Measurements from ENCODE around the gene VKORC1.

Gene VKORC1

GRCh38 chr16:31061126-31061812 lies 33.3 kb downstream of the VKORC1 start:
- DNase-seq = no peak

- no peak for DNase-seq
Observed at GRCh38 chr16:31055613-31056012, 39.0 kb downstream of the VKORC1 start.

DNA sequence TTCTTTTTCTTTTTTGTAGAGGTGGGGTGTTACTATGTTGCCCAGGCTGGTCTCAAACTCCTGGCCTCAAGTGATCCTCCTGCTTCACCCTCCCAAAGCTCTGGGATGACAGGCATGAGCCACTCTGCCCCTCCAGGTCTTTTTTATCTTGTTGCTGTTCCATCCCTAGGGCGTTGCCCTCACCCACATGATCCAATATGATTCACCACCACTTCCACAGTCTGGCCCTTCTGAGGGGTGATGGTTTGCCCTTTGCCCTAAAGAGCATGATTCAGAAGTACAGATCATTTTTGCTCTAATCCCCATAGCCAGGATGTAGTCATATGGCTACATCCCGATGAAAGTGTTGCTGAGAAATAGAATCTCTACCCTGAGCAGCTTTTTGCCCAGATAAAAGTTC lies 42.5 kb downstream of the VKORC1 start:
- DNase-seq = no peak

GRCh38 chr16:31050280-31051030 lies 44.1 kb downstream of the VKORC1 start:
- peak; percentile 35 for DNase-seq

DNA sequence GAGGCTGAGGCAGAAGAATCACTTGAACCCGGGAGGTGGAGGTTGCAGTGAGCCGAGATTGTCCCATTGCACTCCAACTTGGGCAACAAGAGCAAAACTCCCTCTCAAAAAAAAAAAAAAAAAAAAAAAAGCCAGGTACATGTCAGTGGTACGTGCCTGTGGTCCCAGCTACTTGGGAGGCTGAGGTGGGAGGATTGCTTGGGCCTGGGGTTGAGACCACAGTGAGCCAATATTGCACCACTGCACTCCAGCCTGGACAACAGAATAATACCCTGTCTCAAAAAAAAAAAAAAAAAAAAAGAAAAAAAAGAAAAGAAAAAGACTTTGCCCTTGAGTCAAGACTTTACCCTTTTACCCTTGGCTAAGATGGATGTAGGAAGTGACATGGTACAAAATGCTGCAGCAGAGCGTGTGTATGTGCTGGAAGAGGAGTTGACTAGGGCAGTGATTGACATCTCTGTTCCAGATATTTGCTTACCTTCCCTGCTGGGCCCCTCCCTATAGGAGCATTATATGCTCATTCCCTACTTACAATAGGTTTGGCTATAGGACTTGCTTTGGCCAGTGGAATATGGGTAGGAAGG lies 50.6 kb downstream of the VKORC1 start:
- DNase-seq = no peak

DNA sequence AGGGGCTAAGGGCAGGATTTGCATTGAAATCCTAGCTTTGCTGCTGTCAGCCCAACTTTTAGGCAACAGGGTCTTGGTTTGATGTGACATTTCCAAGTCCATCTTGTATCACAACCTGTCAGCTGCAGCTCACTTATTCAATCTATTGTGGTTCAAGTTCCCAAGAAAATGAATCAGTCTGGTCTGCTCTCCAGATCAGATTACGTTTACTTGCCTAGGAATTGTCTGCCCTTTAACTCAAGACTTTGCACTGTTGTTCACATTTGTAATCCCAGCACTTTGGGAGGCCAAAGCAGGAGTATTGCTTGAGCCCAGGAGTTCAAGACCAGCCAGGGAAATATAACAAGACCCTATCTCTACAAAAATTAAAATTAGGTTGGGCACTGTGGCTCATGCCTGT lies 51.2 kb downstream of the VKORC1 start:
- DNase-seq = no peak

- no peak for DNase-seq
Observed at GRCh38 chr16:31042866-31043265, 51.7 kb downstream of the VKORC1 start.

Measured in NCI-H2171 (cell line).